Medulla oblongata (tissue), 1 donor: ENCODE results near the gene TNS1.

Experiments used
- DNase-seq: peaks from one replicate; pipeline ENCODE4 v3.0.0-alpha.2; 2015; ENCODE audit errors: extremely low spot score

Gene TNS1

DNA sequence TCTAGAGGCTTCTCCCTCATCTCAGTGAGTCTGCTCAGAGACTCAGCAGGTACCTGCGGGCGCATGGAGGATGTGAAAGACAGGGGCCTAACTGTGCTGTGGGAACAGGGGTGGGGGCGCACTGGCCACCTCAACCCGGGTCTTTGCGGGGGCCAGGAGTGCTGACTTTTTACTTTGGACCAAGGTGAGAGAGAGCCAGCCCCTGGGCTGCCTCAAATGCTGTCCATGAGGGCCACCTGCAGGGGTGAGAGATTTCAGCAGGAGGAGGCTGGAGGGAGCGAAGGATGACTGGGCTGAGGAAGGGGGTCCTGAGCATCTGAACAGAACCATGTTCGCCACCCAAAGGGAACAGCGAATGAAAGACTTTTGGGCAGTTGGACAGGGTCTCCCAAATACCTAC, 129.4 kb downstream of the TNS1 start:
- DNase-seq = no peak

DNA sequence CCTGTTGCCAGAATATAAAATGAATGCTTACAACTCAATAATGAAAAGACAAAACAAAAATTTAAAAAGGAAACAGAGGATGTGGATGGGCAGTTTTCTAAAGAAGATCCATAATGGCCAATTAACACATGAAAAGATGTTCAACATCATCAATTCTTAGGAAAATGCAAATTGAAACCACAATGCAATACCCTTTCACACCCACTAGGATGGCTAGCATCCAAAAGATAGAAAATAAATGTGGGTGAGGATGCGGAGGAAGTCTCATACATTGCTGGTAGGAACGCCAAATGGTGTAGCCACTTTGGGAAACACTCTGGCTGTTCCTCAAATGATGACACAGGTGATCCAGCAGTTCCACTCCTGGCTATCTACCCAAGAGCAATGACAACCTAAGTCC, 130.5 kb downstream of the TNS1 start:
- no peak for DNase-seq

DNA sequence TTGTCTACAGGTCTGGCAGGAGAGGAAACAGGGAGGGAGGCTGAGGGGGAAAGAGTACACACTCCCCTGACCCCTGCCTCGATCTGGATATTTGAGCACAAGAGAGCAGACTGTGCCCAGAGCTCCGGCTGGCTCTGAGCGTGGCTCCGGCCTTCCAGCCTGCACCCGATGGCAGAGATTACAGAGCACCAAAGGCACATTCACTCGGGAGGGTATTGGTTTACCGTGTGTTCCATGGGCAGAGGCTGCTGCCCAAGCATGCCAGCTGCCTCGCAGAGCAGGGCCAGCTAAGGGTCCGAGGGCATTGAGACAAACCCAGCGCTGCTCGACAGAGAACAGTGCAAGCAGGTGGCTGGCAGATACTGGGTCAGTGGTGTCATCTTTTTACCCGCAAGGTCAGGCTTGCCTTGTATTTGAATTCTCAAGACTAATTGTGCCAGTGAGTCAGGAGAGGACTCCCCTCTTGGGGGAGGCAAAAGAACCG, 132.2 kb downstream of the TNS1 start:
- DNase-seq = no peak

DNA sequence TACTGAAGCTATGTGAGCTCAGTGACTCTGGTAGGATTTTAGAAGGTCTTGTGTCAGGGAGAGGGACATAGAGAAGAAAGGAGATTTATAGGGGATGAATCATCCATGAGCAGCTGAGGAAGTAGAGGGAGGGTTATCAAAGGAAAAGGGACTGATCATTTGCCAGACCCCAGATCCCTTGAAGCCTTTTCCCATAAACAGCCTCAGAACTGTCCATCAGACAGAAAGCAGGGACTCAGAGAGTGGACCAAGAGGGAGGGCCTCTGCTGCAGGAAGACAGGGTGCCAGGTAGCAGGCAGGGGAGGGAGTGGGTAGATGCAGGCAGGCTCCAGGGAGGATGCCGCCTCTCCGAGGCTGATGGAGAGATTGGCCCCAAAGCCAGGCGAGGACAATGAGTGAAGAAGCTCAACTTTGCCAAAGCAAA, 133.9 kb downstream of the TNS1 start:
- no peak for DNase-seq

DNA sequence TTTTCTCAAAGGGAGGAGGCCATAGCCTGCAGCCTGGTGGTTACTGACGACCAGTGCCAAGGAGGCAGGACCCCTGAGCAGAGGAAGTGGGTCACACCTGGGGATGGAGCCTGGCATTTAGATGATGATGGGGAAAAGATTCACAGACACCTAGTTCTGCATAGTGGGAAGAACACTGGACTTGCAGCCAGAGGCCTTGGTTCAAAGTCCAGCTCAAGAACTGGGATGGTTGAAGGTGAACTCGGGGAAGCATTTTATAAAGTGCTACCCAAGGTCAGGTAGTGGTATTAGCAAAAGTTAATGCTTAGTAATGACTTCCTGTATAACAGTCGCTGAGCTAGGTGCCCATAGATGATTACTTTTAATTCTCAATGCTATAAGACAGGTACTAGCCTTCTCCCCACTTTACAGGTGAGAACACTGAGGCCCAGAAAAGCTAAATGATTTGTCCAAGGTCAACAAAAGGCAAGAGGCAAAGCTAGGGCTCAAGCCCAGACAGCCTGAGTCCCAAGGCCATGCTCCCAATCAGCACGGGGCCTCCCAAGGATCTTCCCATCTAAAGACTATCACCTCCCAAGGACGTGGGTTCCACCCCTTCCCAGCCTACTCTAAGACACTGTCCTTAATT, 134.4 kb downstream of the TNS1 start:
- no peak for DNase-seq

DNA sequence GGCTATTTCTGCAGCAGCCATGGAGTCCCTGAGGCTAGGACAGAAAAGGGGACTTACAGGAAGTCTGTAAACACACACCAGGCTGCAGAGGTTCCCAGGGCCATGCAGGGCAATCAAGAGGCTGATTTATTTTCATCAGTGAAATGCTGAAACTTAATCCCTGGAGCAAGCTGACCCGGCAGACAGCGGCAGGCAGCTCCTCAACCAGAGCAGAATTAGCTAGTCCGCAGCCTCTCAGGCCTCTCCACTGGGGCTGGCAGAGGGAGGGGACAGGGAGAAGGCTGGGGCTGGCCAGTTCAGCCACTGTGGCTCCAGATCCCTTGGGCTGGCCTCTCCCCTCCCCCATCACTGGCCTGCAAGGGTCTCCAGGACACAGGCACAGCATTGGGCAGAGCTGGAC, 136.3 kb downstream of the TNS1 start:
- DNase-seq = no peak

DNA sequence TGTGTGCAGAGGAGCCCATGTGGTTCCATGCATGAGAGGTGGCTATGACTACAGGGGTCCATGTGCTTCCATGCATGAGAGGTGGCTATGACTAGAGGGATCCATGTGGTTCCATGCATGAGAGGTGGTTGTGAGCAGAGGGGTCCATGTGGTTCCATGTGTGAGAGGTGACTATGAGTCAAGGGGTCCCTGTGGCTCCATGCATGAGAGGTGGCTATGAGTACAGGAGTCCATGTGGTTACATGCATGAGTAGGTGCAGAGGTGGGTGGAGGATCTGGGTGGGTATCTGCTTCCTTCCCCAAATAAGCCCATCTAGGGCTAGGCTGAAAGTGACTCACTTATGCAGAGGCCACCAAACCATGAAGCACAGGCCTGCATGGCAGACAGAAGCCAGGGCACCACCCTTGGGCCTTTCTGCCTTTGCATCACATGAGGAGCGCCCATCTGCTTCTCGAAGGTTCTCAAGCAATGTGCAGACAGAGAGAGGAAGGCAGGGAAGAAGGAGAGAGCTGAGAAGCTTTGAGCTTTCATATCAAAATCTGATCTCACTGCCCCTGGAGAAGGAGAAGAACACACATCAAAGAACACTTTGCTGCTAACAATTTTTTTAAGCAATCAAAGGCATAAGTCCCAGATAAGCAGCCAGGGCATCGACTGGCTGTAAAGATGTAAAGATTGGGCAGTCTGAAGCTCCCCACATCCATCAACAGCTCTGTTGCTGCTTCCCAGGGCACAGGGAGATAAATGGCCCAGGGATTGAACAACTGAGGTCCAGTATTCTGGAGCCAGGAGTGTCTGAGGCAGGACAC, 137.6 kb downstream of the TNS1 start:
- no peak for DNase-seq

DNA sequence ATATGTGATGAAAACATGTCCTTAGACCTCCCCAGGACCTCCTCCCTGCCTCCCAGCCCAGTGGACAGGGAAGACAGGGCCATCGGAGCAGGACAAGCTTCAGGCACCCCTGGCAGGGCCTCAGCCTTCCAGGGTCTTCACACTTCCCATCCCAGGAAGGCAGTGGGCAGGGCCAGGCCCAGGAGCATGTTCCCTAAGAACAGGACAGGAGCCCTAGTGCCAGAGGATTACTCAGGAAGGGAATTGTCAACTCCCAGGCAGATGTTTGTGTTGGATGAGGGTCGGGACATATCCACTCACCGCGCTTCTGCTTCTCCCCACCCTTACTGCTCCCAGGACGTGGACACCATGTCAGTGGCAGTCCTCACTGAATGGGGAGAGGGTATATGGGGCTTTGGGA, 138.9 kb downstream of the TNS1 start:
- no peak for DNase-seq

DNA sequence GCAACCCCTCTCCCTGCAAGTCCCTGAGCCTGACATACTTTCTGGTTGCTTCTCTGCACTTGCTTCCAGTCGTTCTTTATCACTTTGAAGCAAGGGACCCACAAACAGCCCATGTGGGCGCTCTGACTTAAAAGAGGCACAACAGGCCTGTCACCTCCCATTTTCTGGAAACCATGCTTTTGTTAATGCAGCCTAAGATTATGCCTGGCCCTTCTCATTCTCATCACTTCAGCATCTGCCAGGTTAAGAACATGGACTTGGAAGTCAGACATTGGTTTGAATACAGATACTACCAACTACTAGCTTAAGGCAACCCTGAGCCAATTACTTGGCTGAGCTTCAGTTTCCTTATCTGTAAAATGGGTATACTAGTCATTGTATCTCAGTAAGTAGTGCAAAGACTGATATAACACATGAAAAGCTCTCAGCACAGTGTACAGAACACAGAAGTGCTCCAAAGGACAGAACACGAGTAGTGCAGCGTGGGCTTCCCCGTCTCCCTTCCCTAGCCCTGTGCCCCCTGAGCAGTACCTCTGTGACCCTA, 141.4 kb downstream of the TNS1 start:
- no peak for DNase-seq

DNA sequence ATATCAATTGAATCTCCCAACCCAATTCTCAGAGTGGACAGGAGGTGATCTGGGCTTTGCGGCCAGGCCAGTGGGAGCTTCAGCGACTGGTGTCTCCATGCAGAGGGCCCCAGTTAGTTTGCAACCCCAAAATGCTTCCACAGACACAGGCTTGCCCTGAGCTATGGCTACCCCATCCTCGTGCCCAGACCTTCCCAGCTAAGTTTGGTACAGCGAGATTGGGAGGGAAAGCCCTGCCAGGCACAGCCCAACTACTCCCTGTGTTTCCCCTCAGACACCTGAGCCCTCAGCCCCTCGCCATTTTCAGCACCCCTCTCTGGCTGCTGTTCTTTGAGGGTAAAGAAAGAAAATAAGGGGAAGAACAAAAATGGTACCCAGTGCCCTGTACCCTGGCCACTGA, 142.9 kb downstream of the TNS1 start:
- no peak for DNase-seq

DNA sequence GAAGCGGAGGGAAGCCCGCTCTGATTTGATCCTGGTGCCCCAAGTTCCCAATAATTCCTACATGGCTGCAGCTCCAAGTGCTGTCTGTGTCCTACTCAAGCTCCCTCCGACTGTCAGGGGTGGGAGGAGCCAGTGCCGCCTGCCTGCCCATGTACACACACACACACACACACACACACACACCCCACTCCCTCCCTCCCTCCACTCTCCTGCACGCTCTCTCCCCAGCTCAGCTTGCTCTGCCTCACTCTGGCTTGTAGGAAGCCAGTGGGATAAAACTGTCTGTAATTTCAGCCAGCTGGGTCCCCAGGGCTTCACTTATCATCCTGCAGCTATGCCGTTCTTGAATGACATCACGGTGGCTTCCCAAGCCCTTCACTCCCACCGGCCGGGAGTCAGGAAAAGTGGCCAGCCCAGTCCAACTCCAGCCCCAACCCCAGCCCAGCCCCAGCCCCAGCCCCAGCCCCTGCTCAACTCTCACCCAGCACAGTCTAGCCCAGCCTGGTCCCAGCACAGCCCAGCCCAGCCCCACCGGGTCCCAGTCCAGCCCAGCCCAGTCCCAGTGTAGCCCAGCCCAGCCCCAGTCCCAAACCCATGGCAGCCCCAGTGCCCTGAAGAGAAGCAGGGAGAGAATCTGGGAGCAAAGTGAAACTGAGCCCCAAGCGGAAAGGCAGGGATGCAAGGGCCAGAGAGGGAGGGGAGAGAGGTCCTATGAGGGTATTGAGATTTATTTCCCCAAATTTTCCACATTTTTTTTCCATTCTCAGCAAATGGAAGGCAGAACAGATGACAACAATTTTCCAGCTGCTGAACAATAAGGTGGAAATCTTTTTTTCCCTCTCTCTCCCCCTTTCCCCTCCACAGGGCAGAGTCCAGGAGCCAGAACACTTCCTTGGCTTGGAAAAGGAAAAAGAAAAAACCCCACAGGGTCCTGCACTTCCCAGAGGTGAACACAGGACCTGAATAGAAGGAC, 144.0 kb downstream of the TNS1 start:
- DNase-seq = peak; percentile 75

DNA sequence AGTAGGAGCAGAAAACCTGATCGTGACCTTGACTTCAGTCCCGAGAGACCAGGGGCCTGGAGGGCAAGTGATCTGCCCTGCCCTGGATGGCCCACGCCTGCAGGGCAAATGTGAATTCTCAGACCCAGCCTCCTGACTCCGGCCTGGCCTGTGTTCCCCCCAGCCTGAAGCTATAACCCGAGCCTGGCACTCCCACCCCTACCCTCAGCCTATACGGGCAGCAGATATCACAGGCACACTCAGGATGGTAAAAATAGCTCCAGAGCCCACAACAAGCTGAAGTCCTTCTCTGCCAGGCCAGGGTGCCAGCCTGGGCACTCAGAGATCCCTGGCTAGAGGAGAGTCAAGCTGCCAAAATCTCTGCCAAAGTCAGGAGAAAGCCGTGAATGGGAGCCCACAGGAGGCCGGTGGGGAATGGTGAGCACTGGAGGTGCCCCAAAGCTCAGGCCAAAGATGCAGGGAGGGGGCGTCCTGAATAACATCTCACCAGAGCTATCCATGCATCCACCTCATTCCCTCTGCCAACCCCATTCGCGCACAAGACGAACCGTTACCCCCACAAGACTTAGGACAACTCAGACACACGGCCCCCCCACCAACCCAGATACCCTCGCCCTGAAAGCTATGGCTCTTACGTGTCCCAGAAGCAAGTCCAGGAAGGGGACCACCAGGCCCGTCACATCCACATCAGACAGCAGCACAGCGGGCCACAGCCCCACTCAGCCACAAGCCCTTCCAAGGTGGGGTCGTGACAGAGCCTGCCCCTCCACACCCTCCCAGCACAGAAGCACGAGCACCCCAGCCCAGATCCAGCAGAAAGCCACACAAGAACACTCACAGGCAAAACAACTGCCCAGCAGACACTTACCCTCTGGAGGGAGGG, 144.9 kb downstream of the TNS1 start:
- peak; percentile 47 for DNase-seq

DNA sequence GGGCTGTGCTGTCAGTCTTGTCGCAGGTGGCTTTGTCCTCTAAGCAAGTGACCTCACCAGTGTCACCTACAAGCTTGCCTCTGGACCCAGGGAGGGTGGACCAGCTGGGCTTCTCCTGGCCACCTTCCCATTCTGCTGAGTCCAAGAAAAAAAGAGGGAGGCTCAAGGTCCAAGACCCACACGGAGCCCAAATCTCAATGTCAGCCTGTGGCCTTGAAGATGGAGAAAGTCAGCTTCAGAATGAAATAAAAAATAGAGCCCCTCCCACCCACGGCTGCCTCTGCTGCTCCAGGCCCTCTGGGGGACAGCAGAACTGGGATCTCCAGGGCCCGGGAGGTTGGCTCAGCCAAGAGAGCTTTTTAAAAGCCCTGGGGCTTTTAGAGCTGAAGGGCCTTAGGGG, 145.9 kb downstream of the TNS1 start:
- DNase-seq = no peak

DNA sequence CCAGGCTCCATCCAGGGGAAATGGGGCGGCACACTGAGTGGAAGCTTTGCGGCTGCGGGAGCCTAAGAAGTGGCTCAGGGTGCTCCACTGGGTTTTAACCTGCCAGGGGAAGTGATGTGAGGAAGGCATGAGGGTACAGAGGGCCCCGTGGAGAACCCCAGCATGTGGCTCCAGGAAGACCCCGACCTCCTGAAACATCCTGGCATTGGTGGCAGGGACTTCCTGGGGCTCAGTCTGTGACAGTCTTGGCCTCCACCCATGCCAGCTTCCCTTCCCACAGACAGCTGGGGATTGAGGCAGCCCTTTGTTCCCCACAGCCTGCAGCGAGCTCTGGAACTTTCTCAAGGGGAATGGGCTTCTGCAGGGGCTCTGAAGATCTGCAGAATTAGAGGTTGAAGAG, 146.6 kb downstream of the TNS1 start:
- DNase-seq = peak; percentile 48

DNA sequence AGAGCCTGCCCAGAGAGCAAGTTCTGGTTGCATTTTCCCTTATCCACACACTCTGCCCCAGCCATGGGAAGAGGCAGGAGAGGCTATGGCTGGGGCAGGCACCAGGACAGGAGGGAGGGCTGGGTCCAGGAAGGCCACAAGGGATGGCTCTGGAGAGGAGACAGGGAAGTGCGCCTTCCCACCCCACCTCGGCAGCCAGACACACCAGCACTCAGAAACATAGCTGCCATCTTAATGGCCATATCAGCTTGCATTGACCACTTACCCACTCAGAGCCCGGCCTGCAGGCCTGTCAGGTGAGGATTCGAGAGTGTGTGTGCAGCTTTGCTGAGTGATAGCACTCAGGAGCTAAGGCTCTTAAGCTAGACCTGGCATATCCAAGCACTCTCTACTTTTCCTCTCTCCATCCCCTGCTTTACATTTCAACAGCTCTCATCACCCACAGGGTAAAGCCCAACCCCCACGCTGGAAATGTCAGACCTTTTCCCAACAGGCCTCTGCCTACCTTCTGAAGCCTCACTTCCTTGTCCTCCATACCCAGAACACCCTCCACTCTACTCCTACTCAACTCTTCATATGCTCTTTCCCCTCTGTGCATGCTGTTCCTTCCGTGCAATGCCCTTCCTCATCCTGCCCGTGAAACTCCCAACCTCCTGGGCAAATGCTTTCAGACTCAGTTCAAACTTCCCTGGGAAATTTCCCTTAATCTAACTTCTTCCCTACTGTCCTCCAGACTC, 147.9 kb downstream of the TNS1 start:
- no peak for DNase-seq

DNA sequence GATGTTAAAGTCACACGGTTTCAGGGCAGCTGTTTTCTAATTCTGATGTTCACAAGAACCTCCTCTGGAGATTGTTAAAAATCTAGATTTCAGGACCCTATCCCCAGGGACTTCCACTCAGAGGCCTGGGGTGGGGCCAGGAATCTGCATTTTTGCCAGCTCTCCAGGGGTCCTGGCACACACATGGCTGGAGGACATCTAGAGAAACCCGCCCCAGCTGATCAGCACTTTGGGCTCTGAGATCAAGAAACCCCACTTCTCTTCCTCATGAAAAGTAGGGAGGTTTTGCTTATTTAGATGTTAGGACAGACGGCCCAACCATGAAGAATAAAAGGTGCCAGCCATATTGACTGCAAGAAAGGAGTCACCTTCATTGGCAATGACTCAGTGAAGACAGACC, 148.8 kb downstream of the TNS1 start:
- DNase-seq = no peak

DNA sequence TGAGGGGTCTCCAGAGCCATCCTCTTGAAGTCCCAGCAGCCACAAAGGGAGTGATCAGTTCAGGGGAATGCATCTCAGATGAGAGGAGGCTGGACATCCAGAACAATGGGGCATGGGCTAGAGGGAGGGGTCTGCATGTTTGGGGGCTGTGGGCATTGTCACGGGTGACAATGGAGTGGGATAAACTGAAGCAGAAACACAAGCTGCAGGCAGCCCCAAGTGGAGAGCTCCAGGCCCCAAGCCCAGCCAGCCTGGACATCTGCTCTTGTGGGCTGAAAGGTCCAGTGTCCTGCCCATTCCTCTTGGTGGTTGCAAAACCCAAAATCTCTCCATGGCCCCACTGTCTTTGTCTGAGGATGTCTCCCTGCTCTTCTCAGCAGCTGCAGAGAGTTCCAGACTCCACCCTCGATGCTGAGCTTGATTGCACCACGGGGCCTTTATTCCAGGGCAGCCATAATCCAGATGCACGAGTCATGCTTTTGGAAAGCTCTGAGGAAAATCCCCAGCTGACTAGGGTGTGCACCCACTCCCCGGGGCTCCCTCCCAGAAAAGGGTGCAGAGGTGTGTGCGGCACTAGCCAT, 149.4 kb downstream of the TNS1 start:
- peak; percentile 47 for DNase-seq

DNA sequence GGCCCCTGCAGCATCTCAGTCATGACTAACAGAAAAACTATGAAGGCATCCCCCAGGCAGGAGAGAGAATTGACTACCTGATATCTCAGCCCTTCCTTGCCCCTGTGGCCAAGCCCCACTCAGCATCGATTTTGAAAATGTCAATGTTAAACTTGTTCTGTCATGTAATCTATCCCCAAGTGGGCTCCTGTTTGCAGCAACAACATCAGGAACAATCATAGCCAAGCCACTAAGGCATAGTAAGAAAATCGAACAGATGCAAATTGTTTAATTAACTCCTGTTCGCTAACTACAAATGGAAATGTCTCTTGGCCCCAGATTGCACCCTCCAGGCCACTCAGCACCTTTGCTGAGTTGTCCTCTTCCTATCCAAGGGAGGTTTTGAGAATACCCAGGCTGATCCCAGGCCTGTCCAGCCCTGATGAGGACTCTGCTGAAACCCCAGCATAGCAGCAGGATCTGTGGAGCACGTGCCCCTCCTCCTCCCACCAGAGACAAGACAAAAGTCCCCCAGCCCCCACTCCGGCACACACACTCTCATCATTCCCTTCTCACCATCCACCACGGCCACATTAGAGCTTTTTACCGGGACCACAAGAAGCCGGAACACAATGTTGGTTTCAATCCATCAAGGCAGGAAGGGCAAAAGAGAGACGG, 150.1 kb downstream of the TNS1 start:
- peak; percentile 5 for DNase-seq
